ENCODE measurements around the gene DGKD. TPM values are rescaled to one million over a fixed set of nuclear protein-coding genes. Genes with fewer than 3 reads are reported as not detected.

Gene DGKD
- total and polyA plus RNA-seq, 2 donors (not counting 1 experiment from before 2014, with no cell fraction given), result 6.0 to 9.9 TPM

DNA sequence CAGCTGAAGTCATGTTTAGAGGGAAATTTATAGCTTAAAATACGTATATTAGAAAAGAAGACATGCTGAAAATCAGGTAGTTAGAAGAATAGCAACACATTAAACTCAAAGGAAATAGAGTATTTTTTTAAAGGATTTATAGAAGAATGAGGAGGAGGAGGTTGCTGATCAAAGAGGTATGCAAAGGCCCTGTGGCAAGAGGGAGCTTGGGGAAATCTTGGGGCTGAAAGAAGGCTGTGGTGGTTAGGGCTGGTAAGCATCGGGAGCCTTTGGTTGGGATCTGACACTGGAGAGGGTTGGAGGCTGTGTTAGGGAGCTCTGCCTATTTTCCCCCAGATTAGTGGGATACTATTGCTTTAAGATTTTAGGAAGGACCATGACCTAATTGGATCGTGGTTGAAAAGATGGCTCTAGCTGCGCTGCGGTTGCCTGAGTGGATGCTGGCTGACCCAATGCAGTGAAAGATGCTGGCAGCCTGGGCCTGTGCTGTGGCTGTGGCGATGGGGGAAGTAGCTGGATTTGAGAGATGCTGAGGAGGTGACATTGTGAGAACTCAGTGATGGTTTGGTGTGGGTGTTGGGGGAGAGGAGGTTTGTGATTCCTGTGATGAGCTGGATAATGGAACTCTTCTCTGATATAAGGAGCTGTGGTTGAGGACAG, 11.7 kb downstream of the DGKD start:
- H3K36me3 ChIP-seq (ENCODE audit: control insufficient read depth, insufficient read depth, low read length), result no peaks in the 10 kb centered on the region
- H3K9me3 ChIP-seq (ENCODE audit: control insufficient read depth, insufficient read depth, low read depth, low read length), result no peaks in the 10 kb centered on the region
- H3K9ac ChIP-seq (ENCODE audit: insufficient read depth, low read length), result no peak overlapping the region
- H3K4me2 ChIP-seq (ENCODE audit: extremely low read depth, insufficient read depth, low read length), result no peak overlapping the region
- no peak for DNase-seq (ENCODE audit: low read depth in 2 of 2)
- no peaks in the 10 kb centered on the region for H4K20me1 ChIP-seq (ENCODE audit: control insufficient read depth, extremely low read depth, insufficient read depth, low read length)
- no peaks in the 10 kb centered on the region for H3K4me1 ChIP-seq (ENCODE audit: control insufficient read depth, extremely low read depth, insufficient read depth, low read length)
- no peak overlapping the region for H3K4me3 ChIP-seq (replicated peaks in 1 of 4; ENCODE audit: control extremely low read depth in 1 of 4, insufficient read depth in 1 of 4, low read depth in 3 of 4, low read length in 4 of 4)
- TF ChIP-seq EZH2 (IDR thresholded peaks at IDR 0.05; ENCODE audit: low read length, missing control alignments), result no peak
- TF ChIP-seq, protein P1, sequence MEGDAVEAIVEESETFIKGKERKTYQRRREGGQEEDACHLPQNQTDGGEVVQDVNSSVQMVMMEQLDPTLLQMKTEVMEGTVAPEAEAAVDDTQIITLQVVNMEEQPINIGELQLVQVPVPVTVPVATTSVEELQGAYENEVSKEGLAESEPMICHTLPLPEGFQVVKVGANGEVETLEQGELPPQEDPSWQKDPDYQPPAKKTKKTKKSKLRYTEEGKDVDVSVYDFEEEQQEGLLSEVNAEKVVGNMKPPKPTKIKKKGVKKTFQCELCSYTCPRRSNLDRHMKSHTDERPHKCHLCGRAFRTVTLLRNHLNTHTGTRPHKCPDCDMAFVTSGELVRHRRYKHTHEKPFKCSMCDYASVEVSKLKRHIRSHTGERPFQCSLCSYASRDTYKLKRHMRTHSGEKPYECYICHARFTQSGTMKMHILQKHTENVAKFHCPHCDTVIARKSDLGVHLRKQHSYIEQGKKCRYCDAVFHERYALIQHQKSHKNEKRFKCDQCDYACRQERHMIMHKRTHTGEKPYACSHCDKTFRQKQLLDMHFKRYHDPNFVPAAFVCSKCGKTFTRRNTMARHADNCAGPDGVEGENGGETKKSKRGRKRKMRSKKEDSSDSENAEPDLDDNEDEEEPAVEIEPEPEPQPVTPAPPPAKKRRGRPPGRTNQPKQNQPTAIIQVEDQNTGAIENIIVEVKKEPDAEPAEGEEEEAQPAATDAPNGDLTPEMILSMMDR (conservative IDR thresholded peaks at IDR 0.05 in 1 of 2, IDR thresholded peaks at IDR 0.05 in 1 of 2; ENCODE audit: low read depth in 1 of 2, low read length in 2 of 2), result no peak
- H2AFZ ChIP-seq (ENCODE audit: low read length), result no peak overlapping the region
- no peaks in the 10 kb centered on the region for H3K27me3 ChIP-seq (ENCODE audit: control insufficient read depth, insufficient read depth, low read length)
- H3K27ac ChIP-seq (ENCODE audit: insufficient read depth, low read length), result no peak overlapping the region
- H3K79me2 ChIP-seq (ENCODE audit: control insufficient read depth, insufficient read depth, low read length), result no peaks in the 10 kb centered on the region

DNA sequence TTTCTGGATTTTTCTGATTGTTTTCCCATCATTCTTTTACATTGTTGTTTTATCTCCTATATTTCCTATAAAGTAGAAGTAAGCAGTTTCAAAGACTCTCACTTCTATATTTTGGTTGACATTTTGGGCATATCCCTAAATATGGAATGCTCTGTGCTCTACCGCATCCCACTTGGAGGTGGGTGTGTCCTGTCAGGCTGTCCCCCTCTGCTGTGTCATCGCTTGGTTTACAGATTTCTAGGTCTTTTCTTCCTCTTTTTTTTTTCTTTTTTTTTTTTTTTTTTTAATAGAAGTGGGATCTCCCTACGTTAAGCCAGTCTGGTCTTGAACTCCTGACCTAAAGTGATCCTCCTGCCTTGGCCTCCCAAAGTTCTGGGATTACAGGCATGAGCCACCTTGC, 13.3 kb downstream of the DGKD start:
- no peak overlapping the region for H2AFZ ChIP-seq (ENCODE audit: low read length)
- no peak for DNase-seq (ENCODE audit: low read depth in 2 of 2)
- no peaks in the 10 kb centered on the region for H3K4me1 ChIP-seq (ENCODE audit: control insufficient read depth, extremely low read depth, insufficient read depth, low read length)
- no peak for TF ChIP-seq EZH2 (IDR thresholded peaks at IDR 0.05; ENCODE audit: low read length, missing control alignments)
- TF ChIP-seq, protein P1 (conservative IDR thresholded peaks at IDR 0.05 in 1 of 2, IDR thresholded peaks at IDR 0.05 in 1 of 2; ENCODE audit: low read depth in 1 of 2, low read length in 2 of 2), result no peak
- no peaks in the 10 kb centered on the region for H3K9me3 ChIP-seq (ENCODE audit: control insufficient read depth, insufficient read depth, low read depth, low read length)
- H4K20me1 ChIP-seq (ENCODE audit: control insufficient read depth, extremely low read depth, insufficient read depth, low read length), result no peaks in the 10 kb centered on the region
- H3K27me3 ChIP-seq (ENCODE audit: control insufficient read depth, insufficient read depth, low read length), result no peaks in the 10 kb centered on the region
- no peak overlapping the region for H3K9ac ChIP-seq (ENCODE audit: insufficient read depth, low read length)
- no peak overlapping the region for H3K27ac ChIP-seq (ENCODE audit: insufficient read depth, low read length)
- no peak overlapping the region for H3K4me3 ChIP-seq (replicated peaks in 1 of 4; ENCODE audit: control extremely low read depth in 1 of 4, insufficient read depth in 1 of 4, low read depth in 3 of 4, low read length in 4 of 4)
- H3K36me3 ChIP-seq (ENCODE audit: control insufficient read depth, insufficient read depth, low read length), result no peaks in the 10 kb centered on the region
- H3K4me2 ChIP-seq (ENCODE audit: extremely low read depth, insufficient read depth, low read length), result no peak overlapping the region
- no peaks in the 10 kb centered on the region for H3K79me2 ChIP-seq (ENCODE audit: control insufficient read depth, insufficient read depth, low read length)

DNA sequence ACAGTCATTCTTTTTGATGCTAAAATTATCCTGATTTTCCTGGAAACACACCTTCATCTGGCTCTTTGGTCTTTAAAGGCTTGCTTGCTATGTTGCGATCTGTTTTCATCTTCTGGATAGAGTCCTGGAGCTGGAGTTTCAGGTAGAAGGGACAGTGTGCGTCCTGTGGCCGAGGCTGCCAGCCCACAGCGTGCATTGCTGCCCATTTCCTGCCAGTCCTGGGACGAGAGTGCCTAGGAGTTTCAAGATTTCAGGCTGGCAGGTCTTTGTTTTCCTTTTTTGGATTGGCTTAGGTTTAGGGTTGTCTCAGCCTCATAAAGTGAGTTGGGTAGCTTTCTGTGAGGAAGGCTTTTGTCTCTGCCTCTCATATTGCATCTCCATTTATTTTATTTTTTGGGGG, 14.5 kb downstream of the DGKD start:
- Histone ChIP-seq H3K9ac (ENCODE audit: insufficient read depth, low read length) (no peak overlapping the region), H3K79me2 (ENCODE audit: control insufficient read depth, insufficient read depth, low read length) (no peaks in the 10 kb centered on the region), H3K9me3 (ENCODE audit: control insufficient read depth, insufficient read depth, low read depth, low read length) (no peaks in the 10 kb centered on the region), H3K4me3 (replicated peaks in 1 of 4; ENCODE audit: control extremely low read depth in 1 of 4, insufficient read depth in 1 of 4, low read depth in 3 of 4, low read length in 4 of 4) (no peak overlapping the region), H3K27ac (ENCODE audit: insufficient read depth, low read length) (no peak overlapping the region), H2AFZ (ENCODE audit: low read length) (no peak overlapping the region), H3K27me3 (ENCODE audit: control insufficient read depth, insufficient read depth, low read length) (no peaks in the 10 kb centered on the region), H3K4me2 (ENCODE audit: extremely low read depth, insufficient read depth, low read length) (no peak overlapping the region), H3K36me3 (ENCODE audit: control insufficient read depth, insufficient read depth, low read length) (no peaks in the 10 kb centered on the region), H3K4me1 (ENCODE audit: control insufficient read depth, extremely low read depth, insufficient read depth, low read length) (no peaks in the 10 kb centered on the region), H4K20me1 (ENCODE audit: control insufficient read depth, extremely low read depth, insufficient read depth, low read length) (no peaks in the 10 kb centered on the region)
- TF ChIP-seq, protein P1 (conservative IDR thresholded peaks at IDR 0.05 in 1 of 2, IDR thresholded peaks at IDR 0.05 in 1 of 2; ENCODE audit: low read depth in 1 of 2, low read length in 2 of 2), result no peak
- TF ChIP-seq EZH2 (IDR thresholded peaks at IDR 0.05; ENCODE audit: low read length, missing control alignments), result no peak
- DNase-seq (ENCODE audit: low read depth in 2 of 2), result no peak

Measured in fibroblast of lung (primary cell).